Measurements from ENCODE around the gene NRL. TPM values are rescaled to one million over a fixed set of nuclear protein-coding genes. Genes with fewer than 3 reads are reported as not detected.

NRL gene
- total and polyA plus RNA-seq, 5 donors, result 0.79 to 2.9 (median 2.6) TPM

GRCh38 chr14:24070285-24071143 is 44.2 kb downstream of the NRL start:
- Histone ChIP-seq H3K4me3 (ENCODE audit: low read length) (no peak overlapping the region), H3K27me3 (ENCODE audit: control insufficient read depth, insufficient read depth) (no peaks in the 10 kb centered on the region), H3K27ac (ENCODE audit: low read length) (no peak overlapping the region), H3K9me3 (ENCODE audit: control insufficient read depth, low read length) (no peaks in the 10 kb centered on the region), H3K4me1 (ENCODE audit: control insufficient read depth, insufficient read depth, low read length) (no peaks in the 10 kb centered on the region)
- ATAC-seq (no peak), DNase-seq (no peak)
- intact Hi-C loops (cut with DNase I), result no loop called here
- WGBS, result 77% methylated on average over 10 of the region's 10 CpGs

- Histone ChIP-seq H3K4me1 (ENCODE audit: control insufficient read depth, insufficient read depth, low read length) (no peaks in the 10 kb centered on the region), H3K27me3 (ENCODE audit: control insufficient read depth, insufficient read depth) (no peaks in the 10 kb centered on the region), H3K27ac (ENCODE audit: low read length) (no peak overlapping the region), H3K4me3 (ENCODE audit: low read length) (no peak overlapping the region), H3K9me3 (ENCODE audit: control insufficient read depth, low read length) (no peaks in the 10 kb centered on the region)
- WGBS, result 57% methylated on average over 6 of the region's 6 CpGs
- intact Hi-C loops (cut with DNase I), result no loop called here
- no peak for DNase-seq
- no peak for ATAC-seq
Observed at GRCh38 chr14:24069411-24069735, 45.4 kb downstream of the NRL start.

- intact Hi-C loops (cut with DNase I), result no loop called here
- H3K4me1 ChIP-seq (ENCODE audit: control insufficient read depth, insufficient read depth, low read length), result no peaks in the 10 kb centered on the region
- no peaks in the 10 kb centered on the region for H3K27me3 ChIP-seq (ENCODE audit: control insufficient read depth, insufficient read depth)
- DNase-seq, result no peak
- ATAC-seq, result no peak
- no peaks in the 10 kb centered on the region for H3K9me3 ChIP-seq (ENCODE audit: control insufficient read depth, low read length)
- WGBS, result 81% methylated on average over 10 of the region's 10 CpGs
- no peak overlapping the region for H3K4me3 ChIP-seq (ENCODE audit: low read length)
- H3K27ac ChIP-seq (ENCODE audit: low read length), result no peak overlapping the region
Observed at GRCh38 chr14:24068711-24069410, 45.9 kb downstream of the NRL start.

- no peak for ATAC-seq
- Histone ChIP-seq H3K4me3 (ENCODE audit: low read length) (no peak overlapping the region), H3K9me3 (ENCODE audit: control insufficient read depth, low read length) (no peaks in the 10 kb centered on the region), H3K27ac (ENCODE audit: low read length) (no peak overlapping the region), H3K4me1 (ENCODE audit: control insufficient read depth, insufficient read depth, low read length) (no peaks in the 10 kb centered on the region), H3K27me3 (ENCODE audit: control insufficient read depth, insufficient read depth) (no peaks in the 10 kb centered on the region)
- no peak for DNase-seq
- WGBS, result 89% methylated on average over 12 of the region's 12 CpGs
- intact Hi-C loops (cut with DNase I), result no loop called here
Observed at GRCh38 chr14:24067133-24068082, 47.3 kb downstream of the NRL start.

- Histone ChIP-seq H3K27me3 (ENCODE audit: control insufficient read depth, insufficient read depth) (no peaks in the 10 kb centered on the region), H3K4me3 (ENCODE audit: low read length) (no peak overlapping the region), H3K27ac (ENCODE audit: low read length) (no peak overlapping the region), H3K4me1 (ENCODE audit: control insufficient read depth, insufficient read depth, low read length) (no peaks in the 10 kb centered on the region), H3K9me3 (ENCODE audit: control insufficient read depth, low read length) (no peaks in the 10 kb centered on the region)
- ATAC-seq (no peak), DNase-seq (no peak)
- 88% methylated on average over 8 of the region's 8 CpGs for WGBS
- intact Hi-C loops (cut with DNase I), result no loop called here
Observed at GRCh38 chr14:24066496-24067132, 48.1 kb downstream of the NRL start.

- ATAC-seq (no peak), DNase-seq (no peak)
- 62% methylated on average over 8 of the region's 8 CpGs for WGBS
- Histone ChIP-seq H3K4me3 (ENCODE audit: low read length) (no peak overlapping the region), H3K4me1 (ENCODE audit: control insufficient read depth, insufficient read depth, low read length) (no peaks in the 10 kb centered on the region), H3K27me3 (ENCODE audit: control insufficient read depth, insufficient read depth) (no peaks in the 10 kb centered on the region), H3K27ac (ENCODE audit: low read length) (no peak overlapping the region), H3K9me3 (ENCODE audit: control insufficient read depth, low read length) (no peaks in the 10 kb centered on the region)
- intact Hi-C loops (cut with DNase I), result no loop called here
Observed at GRCh38 chr14:24065408-24065807, 49.3 kb downstream of the NRL start.

GRCh38 chr14:24064856-24065255 is 49.9 kb downstream of the NRL start:
- no peaks in the 10 kb centered on the region for H3K4me1 ChIP-seq (ENCODE audit: control insufficient read depth, insufficient read depth, low read length)
- intact Hi-C loops (cut with DNase I), result no loop called here
- no peak for ATAC-seq
- H3K9me3 ChIP-seq (ENCODE audit: control insufficient read depth, low read length), result no peaks in the 10 kb centered on the region
- no peak for DNase-seq
- 85% methylated on average over 15 of the region's 15 CpGs for WGBS
- no peak overlapping the region for H3K4me3 ChIP-seq (ENCODE audit: low read length)
- H3K27me3 ChIP-seq (ENCODE audit: control insufficient read depth, insufficient read depth), result no peaks in the 10 kb centered on the region
- no peak overlapping the region for H3K27ac ChIP-seq (ENCODE audit: low read length)

GRCh38 chr14:24064091-24064795 is 50.5 kb downstream of the NRL start:
- H3K27me3 ChIP-seq (ENCODE audit: control insufficient read depth, insufficient read depth), result no peaks in the 10 kb centered on the region
- 78% methylated on average over 7 of the region's 7 CpGs for WGBS
- no peak overlapping the region for H3K4me3 ChIP-seq (ENCODE audit: low read length)
- ATAC-seq, result no peak
- no peak for DNase-seq
- H3K9me3 ChIP-seq (ENCODE audit: control insufficient read depth, low read length), result no peaks in the 10 kb centered on the region
- no peak overlapping the region for H3K27ac ChIP-seq (ENCODE audit: low read length)
- intact Hi-C loops (cut with DNase I), result no loop called here
- H3K4me1 ChIP-seq (ENCODE audit: control insufficient read depth, insufficient read depth, low read length), result no peaks in the 10 kb centered on the region

GRCh38 chr14:24063263-24063836 is 51.4 kb downstream of the NRL start:
- ATAC-seq, result no peak
- Histone ChIP-seq H3K4me1 (ENCODE audit: control insufficient read depth, insufficient read depth, low read length) (no peaks in the 10 kb centered on the region), H3K9me3 (ENCODE audit: control insufficient read depth, low read length) (no peaks in the 10 kb centered on the region), H3K27ac (ENCODE audit: low read length) (no peak overlapping the region), H3K27me3 (ENCODE audit: control insufficient read depth, insufficient read depth) (no peaks in the 10 kb centered on the region), H3K4me3 (ENCODE audit: low read length) (no peak overlapping the region)
- DNase-seq, result no peak
- WGBS, result 73% methylated on average over 4 of the region's 4 CpGs
- intact Hi-C loops (cut with DNase I), result no loop called here
